DND-41 (cell line): ENCODE measurements around the gene PPP1R3D.

Source experiments
- EZH2 ChIP-seq: IDR thresholded peaks from 3 replicates; pipeline ENCODE4 v1.6.1; 2012; ENCODE audit warnings: borderline replicate concordance, low read depth, mild to moderate bottlenecking, moderate library complexity, low read length, inconsistent platforms; ENCODE audit not compliant: severe bottlenecking
- TF ChIP-seq, protein P1 (sequence below): IDR thresholded peaks from 2 replicates; pipeline ENCODE4 v1.5.1; 2012; ENCODE audit warnings: borderline replicate concordance, low read length, moderate library complexity, mild to moderate bottlenecking; ENCODE audit not compliant: poor library complexity, severe bottlenecking; ENCODE audit errors: extremely low read depth

DNA sequence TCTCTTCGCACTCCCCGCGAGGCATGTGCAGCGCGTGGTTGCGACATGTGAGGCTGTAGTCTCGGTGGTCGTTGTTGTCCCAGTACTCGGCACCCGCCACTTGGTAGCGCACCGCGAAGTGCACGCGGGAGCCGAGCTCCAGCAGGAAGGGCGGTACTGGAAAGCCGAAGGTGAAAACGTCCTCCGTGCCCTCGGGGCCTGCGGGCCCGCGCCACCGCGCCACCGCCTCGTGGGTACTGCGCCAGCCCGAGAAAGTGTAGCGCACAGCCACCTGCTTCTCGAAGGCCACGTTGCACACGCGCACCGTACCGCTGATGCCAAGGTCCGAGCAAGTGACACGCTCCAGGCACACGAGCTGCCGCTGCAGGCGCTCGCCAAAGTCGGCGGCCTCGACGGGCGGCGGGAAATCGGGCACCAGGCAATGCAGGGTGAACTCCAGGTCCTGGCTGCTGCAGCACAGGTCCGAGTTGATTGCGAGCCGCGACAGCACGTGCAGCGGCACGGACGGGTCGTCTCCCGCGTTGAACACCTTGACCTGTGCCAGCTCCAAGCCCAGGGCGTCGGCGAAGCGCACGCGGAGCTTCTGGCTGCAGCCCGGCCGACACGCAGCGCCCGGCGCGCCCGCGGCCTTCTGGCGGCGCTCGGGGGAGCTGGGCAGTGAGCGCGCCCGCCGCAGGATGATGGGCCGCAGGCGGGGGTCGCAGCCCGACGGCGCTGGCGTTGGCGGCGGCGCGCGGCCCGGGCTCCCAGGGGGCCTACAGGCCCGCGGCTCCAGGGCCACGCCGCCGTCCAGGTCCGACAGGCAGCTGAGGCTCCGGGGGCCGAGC lies 840 bp downstream of the PPP1R3D start:
- TF ChIP-seq, protein P1, sequence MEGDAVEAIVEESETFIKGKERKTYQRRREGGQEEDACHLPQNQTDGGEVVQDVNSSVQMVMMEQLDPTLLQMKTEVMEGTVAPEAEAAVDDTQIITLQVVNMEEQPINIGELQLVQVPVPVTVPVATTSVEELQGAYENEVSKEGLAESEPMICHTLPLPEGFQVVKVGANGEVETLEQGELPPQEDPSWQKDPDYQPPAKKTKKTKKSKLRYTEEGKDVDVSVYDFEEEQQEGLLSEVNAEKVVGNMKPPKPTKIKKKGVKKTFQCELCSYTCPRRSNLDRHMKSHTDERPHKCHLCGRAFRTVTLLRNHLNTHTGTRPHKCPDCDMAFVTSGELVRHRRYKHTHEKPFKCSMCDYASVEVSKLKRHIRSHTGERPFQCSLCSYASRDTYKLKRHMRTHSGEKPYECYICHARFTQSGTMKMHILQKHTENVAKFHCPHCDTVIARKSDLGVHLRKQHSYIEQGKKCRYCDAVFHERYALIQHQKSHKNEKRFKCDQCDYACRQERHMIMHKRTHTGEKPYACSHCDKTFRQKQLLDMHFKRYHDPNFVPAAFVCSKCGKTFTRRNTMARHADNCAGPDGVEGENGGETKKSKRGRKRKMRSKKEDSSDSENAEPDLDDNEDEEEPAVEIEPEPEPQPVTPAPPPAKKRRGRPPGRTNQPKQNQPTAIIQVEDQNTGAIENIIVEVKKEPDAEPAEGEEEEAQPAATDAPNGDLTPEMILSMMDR, result no peak
- TF ChIP-seq EZH2, result no peak
